Neural cell (in vitro differentiated cells): Measurements from ENCODE around the gene MUC3A.

Experiments used
- CTCF ChIP-seq: fragments of 450-650 bp; IDR thresholded peaks from 2 replicates; pipeline ENCODE4 v1.5.1; 2014; ENCODE audit warnings: antibody characterized with exemption, mild to moderate bottlenecking, moderate library complexity; ENCODE audit not compliant: poor library complexity, severe bottlenecking
- EP300 ChIP-seq: fragments of 450-650 bp; conservative IDR thresholded peaks from 2 replicates; pipeline ENCODE4 v1.6.1; 2014; ENCODE audit warnings: antibody characterized with exemption, mild to moderate bottlenecking, moderate library complexity; ENCODE audit not compliant: poor library complexity, severe bottlenecking
- EZH2 ChIP-seq: fragments of 200-600, 300-800 bp; shearing (Covaris generic), sonication (generic); IDR thresholded peaks from 2 replicates; pipeline ENCODE4 v1.6.1; 2014; ENCODE audit warnings: antibody characterized with exemption, low read length, borderline replicate concordance, mild to moderate bottlenecking; ENCODE audit not compliant: insufficient read depth, poor library complexity, severe bottlenecking
- POLR2AphosphoS5 ChIP-seq: IDR thresholded peaks from 2 replicates; pipeline ENCODE4 v1.6.1; 2012
- RAD21 ChIP-seq: fragments of 450-650 bp; conservative IDR thresholded peaks from 2 replicates; pipeline ENCODE4 v1.6.1; 2014; ENCODE audit warnings: antibody characterized with exemption, mild to moderate bottlenecking, moderate library complexity
- REST ChIP-seq: IDR thresholded peaks from 2 replicates; pipeline ENCODE4 v1.6.1; 2012; ENCODE audit warnings: borderline replicate concordance
- SMC3 ChIP-seq: fragments of 450-650 bp; conservative IDR thresholded peaks from 2 replicates; pipeline ENCODE4 v1.6.1; 2014; ENCODE audit warnings: antibody characterized with exemption, mild to moderate bottlenecking, moderate library complexity; ENCODE audit not compliant: poor library complexity

GRCh38 chr7:100914879-100915447, 34.4 kb upstream of the MUC3A start:
- no peak for TF ChIP-seq EZH2
- no peak for TF ChIP-seq CTCF
- no peak for TF ChIP-seq POLR2AphosphoS5
- TF ChIP-seq SMC3: no peak
- TF ChIP-seq REST: no peak
- no peak for TF ChIP-seq EP300
- TF ChIP-seq RAD21: no peak
